NT2/D1 (cell line): Measurements from ENCODE around the gene ARAF.

Experiments used
- DNase-seq: peaks from one replicate; pipeline ENCODE4 v3.0.0-alpha.2; 2011; ENCODE audit warnings: low read depth, low spot score
- H3K27me3 ChIP-seq: 2 replicates; pipeline ENCODE4 v1.6.0; 2011; ENCODE audit warnings: mild to moderate bottlenecking; ENCODE audit not compliant: insufficient read length, insufficient read depth
- H3K36me3 ChIP-seq: 2 replicates; pipeline ENCODE4 v1.6.1; 2011; ENCODE audit warnings: mild to moderate bottlenecking, low read length, mixed read lengths; ENCODE audit not compliant: insufficient read depth, insufficient read length
- H3K4me1 ChIP-seq: 2 replicates; pipeline ENCODE4 v1.5.1; 2011; ENCODE audit not compliant: insufficient read depth, insufficient read length
- H3K4me3 ChIP-seq: 2 replicates; pipeline ENCODE4 v1.5.1; 2011; ENCODE audit warnings: low read depth; ENCODE audit not compliant: insufficient read length
- H3K9ac ChIP-seq: 2 replicates; pipeline ENCODE4 v1.6.0; 2011; ENCODE audit warnings: low read depth; ENCODE audit not compliant: insufficient read length
- H3K9me3 ChIP-seq: 2 replicates; pipeline ENCODE4 v1.5.1; 2011; ENCODE audit warnings: mild to moderate bottlenecking, low read length; ENCODE audit not compliant: insufficient read depth
- SUZ12 ChIP-seq: IDR thresholded peaks from 2 replicates; pipeline ENCODE4 v1.6.1; 2011; ENCODE audit not compliant: insufficient read length, insufficient read depth; ENCODE audit errors: extremely low read depth
- YY1 ChIP-seq: IDR thresholded peaks from 2 replicates; pipeline ENCODE4 v1.6.1; 2011; ENCODE audit not compliant: insufficient read length, insufficient read depth
- ZNF274 ChIP-seq: IDR thresholded peaks from 2 replicates; pipeline ENCODE4 v1.6.1; 2011; ENCODE audit warnings: mild to moderate bottlenecking, low read depth, low read length

The ARAF gene

DNA sequence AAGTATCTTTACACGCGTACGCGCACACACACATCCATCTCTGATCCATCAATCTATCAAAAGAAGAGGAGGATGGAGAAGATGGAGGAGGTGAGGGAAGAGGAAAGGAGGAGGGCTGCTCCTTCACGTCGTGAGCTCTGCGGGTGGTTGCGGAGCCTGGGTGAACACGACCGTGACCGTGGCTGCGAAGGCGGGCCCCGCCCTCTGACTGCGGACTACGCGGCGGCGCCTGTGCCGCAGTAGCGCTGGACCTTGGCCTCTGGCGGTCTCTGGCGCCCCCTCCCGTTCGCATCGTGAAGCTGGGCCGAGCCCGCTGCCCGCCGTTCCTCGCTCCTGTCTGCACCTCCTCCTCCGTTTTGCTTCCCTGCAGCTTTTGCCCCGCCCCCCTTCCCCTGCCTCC is 37.7 kb upstream of the ARAF start:
- H3K4me3 ChIP-seq = peak overlapping the region; percentile 65
- TF ChIP-seq YY1 = no peak
- TF ChIP-seq SUZ12 = no peak
- TF ChIP-seq ZNF274 = no peak
- H3K27me3 ChIP-seq = peaks cover 17% of the 10 kb centered on the region
- DNase-seq = peak; percentile 57
- no peaks in the 10 kb centered on the region for H3K36me3 ChIP-seq
- H3K4me1 ChIP-seq = peaks cover 2% of the 10 kb centered on the region
- H3K9ac ChIP-seq = peak overlapping the region; percentile 69
- no peaks in the 10 kb centered on the region for H3K9me3 ChIP-seq

DNA sequence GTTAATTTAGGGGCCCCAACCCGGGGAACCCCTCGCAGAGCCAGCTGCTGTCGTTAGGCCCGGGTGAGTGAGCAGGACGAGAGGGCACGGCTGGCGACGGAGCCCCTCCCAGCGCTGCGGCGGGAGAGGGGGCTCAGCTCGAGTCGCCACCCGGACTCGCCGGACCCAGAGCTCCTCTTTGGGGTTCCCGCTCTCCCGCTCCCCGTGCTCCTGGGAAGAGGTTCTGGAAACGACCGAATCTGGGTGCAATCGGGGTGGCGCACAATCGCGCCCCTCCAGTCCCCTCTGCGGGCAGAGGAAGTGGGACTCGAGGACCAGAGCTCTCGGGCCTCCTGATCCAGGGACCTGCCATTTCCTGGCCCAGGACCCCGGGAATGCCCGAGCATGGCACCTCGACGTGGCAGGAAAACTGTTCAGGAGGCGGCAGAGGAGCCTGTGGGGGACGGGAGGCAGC is 37.3 kb upstream of the ARAF start:
- H3K4me1 ChIP-seq = peaks cover 2% of the 10 kb centered on the region
- H3K9me3 ChIP-seq = no peaks in the 10 kb centered on the region
- peaks cover 17% of the 10 kb centered on the region for H3K27me3 ChIP-seq
- no peak for DNase-seq
- peak overlapping the region; percentile 65 for H3K4me3 ChIP-seq
- H3K36me3 ChIP-seq = no peaks in the 10 kb centered on the region
- TF ChIP-seq ZNF274 (no peak), YY1 (no peak), SUZ12 (no peak)
- H3K9ac ChIP-seq = peak overlapping the region; percentile 69

DNA sequence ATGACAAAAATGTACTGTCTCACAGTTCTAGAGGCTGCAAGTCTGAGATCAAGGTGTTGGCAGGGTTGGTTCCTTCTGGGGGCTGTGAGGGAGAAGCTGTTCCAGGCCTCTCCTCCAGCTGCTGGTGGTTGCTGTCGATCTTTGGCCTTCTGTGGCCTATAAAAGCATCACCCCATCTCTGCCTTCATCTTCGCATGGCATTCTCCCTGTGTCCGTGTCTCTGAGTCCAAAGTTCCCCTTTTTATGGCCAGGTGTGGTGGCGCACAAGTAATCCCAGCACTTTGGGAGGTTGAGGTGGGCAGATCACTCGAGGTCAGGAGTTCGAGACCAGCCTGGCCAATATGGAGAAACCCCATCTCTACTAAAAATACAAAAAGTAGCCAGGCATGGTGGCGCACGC is 31.5 kb upstream of the ARAF start:
- TF ChIP-seq SUZ12 = no peak
- no peak for TF ChIP-seq ZNF274
- TF ChIP-seq YY1 = no peak
- H3K36me3 ChIP-seq = no peaks in the 10 kb centered on the region
- DNase-seq = no peak
- peaks cover 2% of the 10 kb centered on the region for H3K4me1 ChIP-seq
- H3K9ac ChIP-seq = no peak overlapping the region
- H3K27me3 ChIP-seq = no peaks in the 10 kb centered on the region
- H3K4me3 ChIP-seq = no peak overlapping the region
- H3K9me3 ChIP-seq = no peaks in the 10 kb centered on the region

DNA sequence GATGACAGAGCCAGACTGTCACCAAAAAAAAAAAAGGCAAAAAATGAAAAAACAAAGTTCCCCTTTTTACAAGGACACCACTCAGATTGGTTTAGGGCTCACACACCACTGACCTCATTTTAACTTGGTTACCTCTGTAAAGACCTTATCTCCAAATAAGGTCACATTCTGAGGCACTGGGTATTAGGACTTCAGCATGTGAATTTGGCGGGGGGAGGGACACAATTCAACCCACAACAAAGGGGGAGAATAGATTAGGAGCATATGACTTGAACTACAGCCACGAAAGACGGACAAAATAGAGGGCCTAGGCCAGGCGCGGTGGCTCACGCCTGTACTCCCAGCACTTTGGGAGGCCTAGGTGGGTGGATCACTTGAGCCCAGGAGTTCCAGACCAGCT is 31.0 kb upstream of the ARAF start:
- H3K27me3 ChIP-seq = no peaks in the 10 kb centered on the region
- no peaks in the 10 kb centered on the region for H3K9me3 ChIP-seq
- no peaks in the 10 kb centered on the region for H3K36me3 ChIP-seq
- TF ChIP-seq SUZ12 = no peak
- no peak for TF ChIP-seq YY1
- TF ChIP-seq ZNF274 = no peak
- no peak overlapping the region for H3K9ac ChIP-seq
- no peak overlapping the region for H3K4me3 ChIP-seq
- peaks cover 2% of the 10 kb centered on the region for H3K4me1 ChIP-seq
- no peak for DNase-seq

DNA sequence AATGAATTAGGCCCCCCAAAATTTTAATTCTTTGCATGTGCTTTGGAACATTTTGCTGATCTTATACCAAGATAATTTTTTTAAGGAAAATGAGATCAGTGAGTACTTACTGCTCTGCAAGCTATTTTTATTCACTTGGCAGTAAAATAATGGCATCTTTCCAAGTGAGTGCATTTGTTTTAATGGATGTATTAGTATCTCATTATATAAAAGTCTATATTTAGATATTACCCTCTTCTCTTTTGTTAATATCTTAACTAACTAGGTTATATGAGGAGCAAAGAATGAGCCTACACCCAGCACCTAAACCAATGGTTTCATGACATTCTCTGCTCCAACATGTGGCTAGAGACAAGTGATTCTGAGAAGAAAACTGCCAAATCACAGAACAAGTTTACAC is 21.1 kb upstream of the ARAF start:
- TF ChIP-seq SUZ12 (no peak), YY1 (no peak), ZNF274 (no peak)
- Histone ChIP-seq H3K9ac (no peak overlapping the region), H3K4me1 (no peaks in the 10 kb centered on the region), H3K4me3 (no peak overlapping the region), H3K36me3 (no peaks in the 10 kb centered on the region), H3K9me3 (no peaks in the 10 kb centered on the region), H3K27me3 (no peaks in the 10 kb centered on the region)
- DNase-seq = no peak

- H3K9ac ChIP-seq = no peak overlapping the region
- H3K27me3 ChIP-seq = no peaks in the 10 kb centered on the region
- no peaks in the 10 kb centered on the region for H3K4me1 ChIP-seq
- TF ChIP-seq ZNF274 = no peak
- TF ChIP-seq SUZ12 = no peak
- no peak for TF ChIP-seq YY1
- DNase-seq = peak; percentile 85
- no peaks in the 10 kb centered on the region for H3K9me3 ChIP-seq
- no peak overlapping the region for H3K4me3 ChIP-seq
- H3K36me3 ChIP-seq = no peaks in the 10 kb centered on the region
Measured at GRCh38 chrX:47540754-47541538, 20.1 kb upstream of the ARAF start.

- DNase-seq = no peak
- H3K4me3 ChIP-seq = no peak overlapping the region
- no peak for TF ChIP-seq SUZ12
- no peak for TF ChIP-seq YY1
- TF ChIP-seq ZNF274 = no peak
- no peaks in the 10 kb centered on the region for H3K27me3 ChIP-seq
- H3K36me3 ChIP-seq = no peaks in the 10 kb centered on the region
- no peaks in the 10 kb centered on the region for H3K4me1 ChIP-seq
- no peaks in the 10 kb centered on the region for H3K9me3 ChIP-seq
- H3K9ac ChIP-seq = no peak overlapping the region
Measured at GRCh38 chrX:47543496-47543895, 17.5 kb upstream of the ARAF start.
